GM18873 (cell line): ENCODE measurements around the gene COG7.
"Not testable (repeated sequence)": the region's sequence is repeated elsewhere in the genome, so short reads cannot be mapped to it uniquely, and the experiment has no call there.

Source experiments
- ATAC-seq: cut with Tn5 transposase; IDR thresholded peaks from one replicate; pipeline ENCODE4 v1.9.1; 2021; ENCODE audit warnings: mild to moderate bottlenecking, moderate library complexity, moderate number of reproducible peaks; ENCODE audit not compliant: unreplicated experiment, low FRiP score

COG7 gene

DNA sequence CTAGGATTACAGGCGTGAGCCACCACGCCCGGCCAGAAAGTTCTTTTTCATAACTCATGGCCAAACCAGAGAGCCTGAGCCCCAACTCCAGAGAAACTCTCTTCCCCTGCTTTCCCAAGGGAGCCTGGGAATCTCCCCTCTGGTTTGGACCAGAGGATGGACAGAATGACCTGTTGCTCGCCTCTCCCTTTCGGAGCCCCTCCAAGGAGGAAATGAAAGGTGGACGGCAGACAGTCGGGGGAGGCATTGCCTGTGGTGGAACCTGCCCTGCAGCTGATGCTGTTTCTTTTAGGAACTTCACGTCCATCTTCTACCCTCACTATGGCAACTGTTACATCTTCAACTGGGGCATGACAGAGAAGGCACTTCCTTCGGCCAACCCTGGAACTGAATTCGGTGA is 85.4 kb downstream of the COG7 start:
- ATAC-seq, result no peak

DNA sequence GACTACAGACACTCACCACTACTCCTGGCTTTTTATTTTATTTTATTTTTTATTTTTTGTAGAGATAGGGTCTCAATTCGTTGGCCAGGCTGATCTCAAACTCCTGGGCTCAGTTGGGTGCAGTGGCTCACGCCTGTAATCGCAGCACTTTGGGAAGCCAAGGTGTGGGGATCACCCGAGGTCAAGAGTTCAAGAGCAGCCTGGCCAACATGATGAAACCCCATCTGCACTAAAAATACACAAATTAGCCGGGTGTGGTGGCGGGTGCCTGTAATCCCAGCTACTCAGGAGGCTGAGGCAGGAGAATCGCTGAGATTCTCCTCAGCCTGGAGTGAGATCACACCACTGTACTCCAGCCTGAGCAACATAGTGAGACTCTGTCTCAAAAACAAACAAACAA is 86.6 kb downstream of the COG7 start:
- ATAC-seq, result not testable (repeated sequence)

DNA sequence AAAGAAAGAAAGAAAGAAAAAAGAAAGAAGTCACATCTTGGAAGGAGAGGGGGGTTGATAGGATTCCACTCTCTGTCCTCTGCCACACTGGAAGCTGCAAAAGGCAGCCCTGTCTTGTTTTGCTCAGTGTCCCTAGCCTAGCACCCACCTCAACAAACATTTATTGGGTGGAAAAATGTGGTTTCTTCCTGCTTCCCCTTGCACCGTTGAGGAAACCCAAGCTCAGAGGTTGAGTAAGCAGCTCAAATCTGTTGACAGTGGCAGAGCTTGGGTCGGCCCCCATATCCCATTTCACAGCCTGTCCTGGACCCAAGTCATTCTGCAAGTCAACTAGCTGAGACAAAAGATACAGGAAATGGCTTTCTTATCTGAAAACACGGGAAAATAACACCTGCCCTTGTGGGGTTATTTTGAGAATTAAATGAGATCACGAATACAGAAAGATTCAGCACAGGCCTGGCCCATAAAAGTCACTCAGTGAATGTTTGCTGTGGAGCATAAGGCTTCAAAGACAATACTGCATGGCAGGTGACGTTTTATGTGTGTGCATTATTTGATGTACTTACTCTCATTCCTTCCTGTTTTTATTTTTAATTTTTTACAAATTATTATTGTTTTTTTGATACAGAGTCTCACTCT is 87.3 kb downstream of the COG7 start:
- no peak for ATAC-seq

DNA sequence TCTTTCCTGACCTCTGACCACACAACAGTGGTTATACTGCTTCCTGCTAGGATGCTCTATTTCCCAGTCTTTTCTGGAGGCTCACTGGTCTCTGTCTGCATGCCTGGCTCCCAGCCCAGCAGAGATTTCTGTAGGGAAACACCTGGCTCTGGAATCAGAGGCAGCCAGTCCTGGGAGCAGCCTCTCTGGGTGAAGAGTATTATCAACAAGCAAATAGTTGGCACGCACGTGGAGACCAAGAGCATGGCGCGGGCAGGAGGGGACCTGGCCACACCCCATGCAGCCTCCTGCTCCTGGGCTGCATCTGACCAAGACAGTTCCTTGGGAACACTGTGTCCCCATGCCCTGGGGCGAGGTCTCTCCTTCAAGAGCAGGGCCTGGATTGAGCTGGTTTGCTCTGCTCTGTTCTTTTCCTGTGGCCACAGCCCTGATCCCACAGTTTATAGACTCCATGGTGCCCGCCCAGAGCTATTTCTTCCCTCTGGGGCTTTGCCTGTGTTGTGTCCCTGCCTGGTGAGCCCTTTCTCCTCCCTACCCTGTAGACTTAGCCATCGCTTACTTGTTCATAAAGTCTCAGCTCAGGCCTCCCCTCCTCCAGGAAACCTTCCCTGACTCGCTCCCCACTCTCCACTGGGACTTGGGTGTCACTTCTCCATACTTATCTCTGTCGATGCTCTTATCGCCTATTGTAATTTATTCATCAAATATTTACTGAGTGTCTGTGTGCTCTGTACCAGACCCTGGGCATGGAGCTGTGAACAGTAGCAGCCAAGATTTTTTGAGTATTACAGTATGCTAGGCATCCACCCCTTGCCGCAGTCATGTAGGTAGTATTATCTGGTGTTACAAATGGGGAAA is 90.3 kb downstream of the COG7 start:
- ATAC-seq, result no peak

DNA sequence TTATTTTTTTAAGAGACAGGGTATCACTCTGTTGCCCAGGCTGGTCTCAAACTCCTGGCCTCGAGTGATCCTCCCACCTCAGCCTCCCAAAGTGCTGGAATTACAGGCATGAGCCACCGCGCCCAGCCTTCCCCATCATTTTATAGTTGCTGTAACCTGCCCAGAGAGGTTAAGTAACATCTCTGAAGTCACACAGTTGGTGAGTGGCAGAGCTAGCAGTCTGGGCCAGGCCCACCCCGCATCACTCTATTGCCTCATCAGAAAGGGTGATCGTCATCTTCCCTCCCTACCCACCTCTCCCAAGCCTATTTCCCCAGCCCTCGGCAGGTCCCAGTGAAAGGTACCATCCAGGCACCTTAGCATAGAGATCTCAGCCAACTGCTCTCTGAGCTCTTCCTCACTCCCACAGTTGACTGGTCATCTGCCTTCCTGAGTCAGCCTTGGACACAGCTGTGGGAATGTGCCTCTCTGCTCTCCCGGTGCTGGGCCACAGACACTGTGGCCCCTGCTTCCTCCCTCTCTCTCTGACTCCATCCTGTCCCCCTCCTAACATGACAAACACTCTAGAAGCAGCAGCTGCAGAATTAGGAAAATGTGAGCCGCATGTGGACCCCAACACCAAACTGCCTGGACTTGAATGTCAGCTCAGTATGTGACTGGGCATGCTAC is 93.8 kb downstream of the COG7 start:
- ATAC-seq, result no peak

DNA sequence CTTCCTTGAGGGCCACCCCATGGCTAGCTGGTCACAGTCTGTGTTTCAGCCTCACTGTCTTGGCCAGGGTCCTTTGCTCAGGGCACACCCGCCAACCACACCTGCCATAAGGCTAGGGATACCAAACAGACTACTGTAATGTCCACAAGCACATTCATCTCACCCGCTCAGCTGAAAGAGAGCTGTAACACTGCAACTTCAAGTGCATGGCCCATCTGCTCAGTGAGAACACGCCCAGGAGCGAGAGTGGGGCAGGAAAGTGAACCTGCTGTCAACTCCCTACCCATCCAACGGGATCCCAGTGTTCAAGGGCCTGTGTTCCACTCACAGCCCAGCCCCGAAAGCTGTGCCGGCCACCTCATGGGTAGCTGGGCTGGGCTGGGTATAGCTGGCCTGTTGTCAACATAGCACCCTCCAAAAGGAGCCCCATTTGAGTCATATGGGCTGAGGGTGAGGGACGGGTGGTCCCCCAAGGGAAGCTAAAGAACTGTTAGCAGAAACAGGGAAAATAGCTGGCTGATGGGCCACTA is 95.2 kb downstream of the COG7 start:
- ATAC-seq, result no peak

DNA sequence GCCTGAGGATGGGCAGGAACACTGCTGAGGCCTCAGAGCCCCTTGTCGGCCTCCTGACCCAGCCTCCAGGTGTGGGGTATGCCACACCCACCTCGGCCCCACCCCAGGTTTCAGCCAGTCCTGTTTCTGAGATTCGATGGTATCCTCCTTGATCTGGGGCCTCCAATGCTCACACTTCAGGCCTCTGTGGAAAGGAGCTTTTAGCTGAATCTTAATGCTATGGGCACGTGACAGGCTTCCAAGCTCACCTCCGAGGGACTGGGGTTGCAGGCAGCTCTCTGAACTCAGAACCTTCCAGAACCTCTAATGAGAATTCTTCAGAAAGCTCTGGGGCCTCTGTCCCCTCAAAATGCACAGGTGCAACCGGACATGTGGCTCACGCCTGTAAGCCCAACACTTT is 96.0 kb downstream of the COG7 start:
- no peak for ATAC-seq

DNA sequence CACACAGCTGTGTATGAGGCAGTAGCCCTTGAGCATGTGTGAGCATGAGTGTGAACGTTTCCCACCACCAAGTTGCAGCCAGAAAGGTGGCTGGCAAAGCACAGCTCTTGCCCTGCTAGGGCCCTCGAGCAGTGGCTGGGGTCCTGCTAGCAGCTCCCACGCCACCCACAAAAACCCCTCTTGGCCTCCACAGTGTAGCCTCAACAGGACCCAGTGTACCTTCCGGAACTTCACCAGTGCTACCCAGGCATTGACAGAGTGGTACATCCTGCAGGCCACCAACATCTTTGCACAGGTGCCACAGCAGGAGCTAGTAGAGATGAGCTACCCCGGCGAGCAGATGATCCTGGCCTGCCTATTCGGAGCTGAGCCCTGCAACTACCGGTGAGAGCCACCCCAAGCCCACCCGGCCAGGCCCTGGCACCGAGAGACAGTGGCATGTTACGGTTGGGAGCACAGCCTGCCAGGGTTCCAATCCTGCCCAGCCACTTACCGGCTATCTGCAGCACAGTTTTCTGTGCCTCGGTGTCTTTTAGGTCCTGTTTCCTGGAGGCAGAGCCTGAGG is 97.8 kb downstream of the COG7 start:
- no peak for ATAC-seq

DNA sequence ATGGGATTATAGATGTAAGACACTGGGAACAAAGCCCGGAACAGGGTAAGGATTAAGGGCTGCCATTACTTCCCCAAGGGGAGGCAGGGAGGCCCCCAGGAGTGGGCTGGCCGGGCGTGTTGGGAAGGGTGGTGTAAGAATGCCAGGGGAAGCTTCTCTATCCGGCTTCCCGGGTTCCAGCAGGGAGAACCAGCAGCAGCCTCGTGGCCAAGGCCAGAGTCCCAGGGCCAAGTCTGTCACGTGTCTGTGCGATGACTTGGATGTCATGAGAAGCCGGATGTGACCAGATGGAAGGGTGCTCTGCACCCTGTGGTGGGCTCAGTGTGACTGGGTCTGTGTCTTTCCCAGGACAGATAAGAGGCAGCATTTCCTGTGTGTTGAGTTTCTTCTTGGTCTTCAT is 98.7 kb downstream of the COG7 start:
- ATAC-seq, result no peak

DNA sequence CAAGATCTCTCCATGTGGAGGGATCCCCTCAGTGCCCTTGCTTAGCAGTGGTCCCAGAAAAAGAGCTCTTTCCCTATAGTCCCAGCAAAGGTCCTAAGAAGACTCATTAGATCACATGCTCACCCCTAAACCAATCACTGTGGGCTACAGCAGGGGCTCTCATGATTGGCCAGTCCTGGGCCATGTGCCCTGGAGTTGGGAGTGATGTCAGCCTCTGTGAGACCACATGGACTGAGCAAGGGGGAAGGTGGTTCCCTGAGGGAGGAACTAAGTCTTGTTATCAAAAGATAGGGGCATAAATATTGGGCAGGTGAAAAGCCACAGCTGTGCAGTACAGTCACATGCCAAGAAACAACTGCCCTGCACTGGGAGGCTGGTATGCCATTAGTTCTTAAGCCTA is 99.5 kb downstream of the COG7 start:
- no peak for ATAC-seq

DNA sequence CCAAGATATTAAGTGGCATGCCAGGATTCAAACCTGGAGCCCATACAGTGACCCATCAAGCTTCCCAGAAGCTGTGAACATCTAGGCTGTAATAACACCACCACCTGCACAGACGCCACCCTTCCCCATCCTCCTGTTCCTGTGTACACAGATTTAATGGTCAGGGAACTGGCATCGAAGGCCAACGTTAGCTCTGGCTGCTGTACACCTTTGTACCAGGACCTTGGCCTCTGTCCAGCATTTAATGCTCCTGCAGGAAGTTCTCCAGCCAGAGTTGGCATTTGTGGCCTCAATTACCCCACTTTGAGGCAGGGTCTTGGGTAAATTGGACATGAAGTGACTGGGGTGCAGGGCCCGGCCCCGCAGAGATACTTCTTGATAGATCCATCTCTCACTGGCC is 101.6 kb downstream of the COG7 start:
- ATAC-seq, result no peak

DNA sequence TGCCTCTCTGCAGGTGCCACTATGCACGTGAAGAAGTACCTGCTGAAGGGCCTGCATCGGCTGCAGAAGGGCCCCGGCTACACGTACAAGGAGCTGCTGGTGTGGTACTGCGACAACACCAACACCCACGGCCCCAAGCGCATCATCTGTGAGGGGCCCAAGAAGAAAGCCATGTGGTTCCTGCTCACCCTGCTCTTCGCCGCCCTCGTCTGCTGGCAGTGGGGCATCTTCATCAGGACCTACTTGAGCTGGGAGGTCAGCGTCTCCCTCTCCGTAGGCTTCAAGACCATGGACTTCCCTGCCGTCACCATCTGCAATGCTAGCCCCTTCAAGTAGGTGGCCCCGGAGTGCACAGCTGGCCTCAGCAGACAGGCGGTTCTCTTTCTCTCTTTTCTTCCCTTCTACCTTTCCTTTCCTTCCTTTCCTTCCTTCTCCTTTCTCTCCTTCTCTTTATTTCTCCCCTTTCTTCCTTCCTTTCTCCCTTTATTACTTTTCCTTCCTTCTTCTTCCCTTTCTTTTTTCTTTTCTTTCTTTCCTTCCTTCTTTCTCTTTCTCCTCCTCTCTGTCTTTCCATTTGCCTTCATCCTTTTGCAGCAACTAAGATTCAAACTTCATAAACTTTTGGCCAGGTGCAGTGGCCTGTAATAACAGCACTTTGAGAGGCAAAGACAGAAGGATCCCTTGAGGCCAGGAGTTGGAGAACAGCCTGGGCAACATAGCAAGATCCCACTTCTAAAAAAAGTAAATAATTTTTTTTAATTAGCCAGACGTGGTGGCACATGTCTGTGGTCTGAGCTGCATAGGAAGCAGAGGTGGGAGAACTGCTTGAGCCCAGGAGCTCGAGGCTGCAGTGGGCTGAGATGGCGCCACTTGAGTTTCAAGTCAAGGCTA is 104.2 kb downstream of the COG7 start:
- no peak for ATAC-seq

DNA sequence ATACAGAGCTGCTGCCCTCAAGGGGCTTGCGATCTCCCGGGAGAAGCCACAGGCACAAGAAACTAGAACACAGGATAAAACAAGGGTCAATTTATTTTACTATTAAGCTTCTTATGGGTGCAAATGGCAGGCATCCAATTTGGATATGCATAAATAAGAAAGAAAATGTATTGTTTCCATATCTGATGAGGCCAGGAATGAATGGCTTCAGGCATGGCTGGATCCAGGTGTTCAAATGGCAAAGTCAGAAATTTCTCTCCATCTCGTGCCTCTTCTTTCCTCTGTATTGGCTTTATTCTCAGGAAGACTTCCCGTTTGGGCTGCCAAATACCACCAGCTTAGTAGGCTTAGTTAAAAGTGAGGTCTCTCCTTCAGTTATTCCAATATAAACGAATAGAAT is 107.8 kb downstream of the COG7 start:
- no peak for ATAC-seq

DNA sequence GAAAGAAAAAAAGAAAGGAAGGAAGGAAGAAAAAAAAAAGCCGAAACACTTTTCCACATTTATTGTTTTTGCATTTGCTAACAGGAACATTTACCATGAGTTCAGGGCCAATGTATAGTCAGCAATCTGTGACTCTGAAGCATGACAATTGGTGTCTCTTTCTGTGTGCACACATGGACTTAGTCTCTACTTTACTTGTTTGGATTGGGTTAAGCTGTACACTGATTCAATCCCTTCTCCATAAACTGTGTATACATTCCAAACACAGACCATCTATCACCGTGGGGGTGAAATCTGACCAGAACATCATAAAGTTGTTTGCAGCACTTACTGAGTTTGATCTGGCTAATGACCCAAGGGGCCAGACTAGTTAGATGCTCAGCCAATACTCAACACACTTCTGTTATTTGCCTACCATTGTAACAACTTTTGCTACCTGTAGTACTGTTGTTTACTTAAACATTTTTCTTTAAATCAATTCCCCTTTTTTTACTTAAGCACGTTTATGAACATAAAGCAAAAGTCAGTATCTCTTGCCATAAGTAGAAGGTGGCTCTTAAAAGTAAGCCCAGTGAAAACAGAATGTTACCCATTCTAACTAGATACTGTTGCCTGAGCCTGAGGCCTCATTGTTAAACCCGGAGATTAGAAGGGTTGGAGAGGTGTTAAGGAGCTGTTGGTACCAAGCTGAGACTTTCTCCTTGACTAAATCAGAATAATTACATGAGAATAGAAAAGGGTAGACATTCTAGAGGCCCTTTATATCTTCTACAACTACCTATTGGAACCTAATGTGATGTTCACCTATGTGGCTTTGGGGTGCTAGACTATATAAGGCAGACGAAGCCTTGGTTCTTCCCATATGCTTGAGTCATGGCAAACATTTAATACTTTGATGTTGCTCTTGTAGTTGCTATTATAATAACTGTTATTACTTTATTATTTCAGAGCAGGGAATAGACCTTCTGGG is 109.1 kb downstream of the COG7 start:
- no peak for ATAC-seq

DNA sequence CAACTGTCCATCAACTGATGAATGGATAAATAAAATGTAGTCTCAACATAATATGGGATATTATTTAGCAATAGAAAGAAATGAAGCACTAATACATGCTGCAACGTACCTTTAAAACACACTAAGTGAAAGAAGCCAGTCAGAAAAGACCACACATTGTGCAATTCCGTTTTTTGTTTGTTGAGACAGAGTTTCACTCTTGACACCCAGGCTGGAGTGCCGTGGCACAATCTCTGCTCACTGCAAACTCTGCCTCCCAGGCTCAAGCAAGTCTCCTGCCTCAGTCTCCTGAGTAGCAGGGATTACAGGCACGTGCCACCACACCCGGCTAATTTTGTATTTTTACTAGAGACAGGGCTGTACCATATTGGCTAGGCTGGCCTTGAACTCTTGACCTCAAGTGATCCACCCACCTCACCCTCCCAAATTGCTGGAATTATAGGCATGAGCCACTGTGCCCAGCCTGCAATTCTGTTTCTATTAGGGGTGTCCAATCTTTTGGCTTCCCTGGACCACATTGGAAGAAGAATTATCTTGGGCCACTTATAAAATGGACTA is 110.8 kb downstream of the COG7 start:
- ATAC-seq, result no peak

DNA sequence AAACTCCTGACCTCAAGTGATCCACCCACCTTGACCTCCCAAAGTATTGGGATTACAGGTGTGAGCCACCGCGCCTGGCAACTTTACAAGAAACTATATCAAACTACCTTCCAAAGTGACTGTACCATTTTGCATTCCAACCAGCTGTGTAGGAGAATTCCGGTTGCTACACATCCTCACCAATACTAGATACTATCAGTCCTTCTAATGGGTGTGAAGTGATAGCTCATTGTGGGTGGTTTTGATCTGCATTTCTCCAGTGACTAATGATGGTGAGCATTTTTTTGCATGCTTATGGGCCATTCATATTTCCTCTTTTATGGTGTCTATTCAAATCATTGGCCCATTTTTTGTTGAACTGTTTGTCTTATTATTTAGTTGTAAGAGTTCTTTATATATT is 113.2 kb downstream of the COG7 start:
- ATAC-seq, result no peak
